ENCODE data around the gene MUC21. TPM values are rescaled to one million over a fixed set of nuclear protein-coding genes. Genes with fewer than 3 reads are reported as not detected.

The MUC21 gene
- total and polyA plus RNA-seq, 2 of the 8 experiments (the other 6 are each of a cell fraction or from before 2014, with no cell fraction given), result not detected

GRCh38 chr6:30985490-30985889 lies 2.0 kb downstream of the MUC21 start:
- H3K4me1 ChIP-seq (replicated peaks in 1 of 4; ENCODE audit: control insufficient read depth in 3 of 4, insufficient read depth in 4 of 4, low read length in 3 of 4), result peaks cover 0 to 2% (median under 1%) of the 10 kb centered on the region in 4 experiments; a peak in 3 of 7 replicates
- H3K27me3 ChIP-seq (replicated peaks in 1 of 4; ENCODE audit: control insufficient read depth in 3 of 4, extremely low read depth in 1 of 4, insufficient read depth in 3 of 4, low read length in 3 of 4), result no peaks in the 10 kb centered on the region
- H4K5ac ChIP-seq (ENCODE audit: insufficient read length, low read depth, low read length), result no peak overlapping the region
- no peak overlapping the region for H3K4me2 ChIP-seq (ENCODE audit: insufficient read depth in 1 of 2, low read depth in 2 of 2, low read length in 2 of 2)
- no peak overlapping the region for H2BK12ac ChIP-seq (ENCODE audit: low read depth, low read length)
- no peak overlapping the region for H3K4ac ChIP-seq (replicated peaks; ENCODE audit: insufficient read length, low read depth, low read length)
- H3K56ac ChIP-seq (replicated peaks; ENCODE audit: insufficient read length, low read depth, low read length), result no peak overlapping the region
- H3K9me3 ChIP-seq (ENCODE audit: insufficient read depth in 2 of 2, low read depth in 1 of 2, low read length in 1 of 2), result no peaks in the 10 kb centered on the region
- CTCF ChIA-PET (ENCODE audit: partially characterized antibody), result interaction anchor here (1.0 to 1.3 kb wide), 6 partner anchors 11 to 94 kb away, joined by 3 read pairs; no protein-coding TSS in a partner anchor
- FAIRE-seq, result no peak
- H3K23ac ChIP-seq (ENCODE audit: insufficient read length), result no peak overlapping the region
- H2AFZ ChIP-seq (ENCODE audit: low read length), result no peak overlapping the region
- no peak for DNase-seq (ENCODE audit: low read depth in 1 of 2, low spot score in 2 of 2)
- H3K23me2 ChIP-seq (ENCODE audit: low read depth, low read length), result no peaks in the 10 kb centered on the region
- H3K4me3 ChIP-seq (ENCODE audit: extremely low read depth in 1 of 4, insufficient read depth in 2 of 4, low read depth in 3 of 4, low read length in 4 of 4), result no peak overlapping the region
- no peak overlapping the region for H2BK20ac ChIP-seq (ENCODE audit: low read length)
- no peak overlapping the region for H4K91ac ChIP-seq (replicated peaks; ENCODE audit: insufficient read length, low read length)
- no peak overlapping the region for H4K8ac ChIP-seq (ENCODE audit: extremely low read depth, insufficient read depth, low read length)
- no peak overlapping the region for H2BK15ac ChIP-seq (ENCODE audit: low read length)
- H3K14ac ChIP-seq (ENCODE audit: insufficient read length), result no peak overlapping the region
- H3K27ac ChIP-seq (ENCODE audit: low read depth, low read length), result no peak overlapping the region
- H3K18ac ChIP-seq (ENCODE audit: extremely low read depth, low read length), result no peak overlapping the region
- 92% methylated on average over 5 of the region's 5 CpGs; no CpG with 5 or more reads in 1 of the 2 experiments for WGBS, 2 experiments (ENCODE audit: extremely low coverage in 1 of 2, insufficient coverage in 1 of 2, insufficient read length in 1 of 2, insufficient replicate concordance in 2 of 2, low coverage in 1 of 2, low lambda C conversion rate in 2 of 2, missing lambda C conversion rate in 1 of 2)
- no peaks in the 10 kb centered on the region for H4K20me1 ChIP-seq (replicated peaks in 1 of 2; ENCODE audit: control insufficient read depth in 1 of 2, insufficient read depth in 2 of 2, low read length in 2 of 2)
- no peak overlapping the region for H3K9ac ChIP-seq (replicated peaks in 1 of 4; ENCODE audit: extremely low read depth in 1 of 4, low read depth in 3 of 4, low read length in 3 of 4)
- H3K36me3 ChIP-seq (ENCODE audit: control insufficient read depth in 2 of 4, insufficient read depth in 4 of 4, low read length in 3 of 4), result no peaks in the 10 kb centered on the region
- H3K79me1 ChIP-seq (ENCODE audit: low read depth, low read length), result no peaks in the 10 kb centered on the region
- no peak overlapping the region for H2BK5ac ChIP-seq (ENCODE audit: low read depth, low read length)
- H3K79me2 ChIP-seq (ENCODE audit: control insufficient read depth in 1 of 2, insufficient read depth in 2 of 2, low read length in 2 of 2), result no peaks in the 10 kb centered on the region
- POLR2A ChIA-PET (ENCODE audit: partially characterized antibody), result no interaction called here
- no peak overlapping the region for H2AK5ac ChIP-seq (ENCODE audit: low read depth, low read length)
- H2BK120ac ChIP-seq (replicated peaks; ENCODE audit: low read depth, low read length), result no peak overlapping the region
- no peak for TF ChIP-seq ZNF274 (IDR thresholded peaks at IDR 0.05; ENCODE audit: borderline replicate concordance, extremely low read depth, low read length)
